ENCODE measurements around the gene PRDM1.

The PRDM1 gene

GRCh38 chr6:106094964-106095335 is 8.8 kb downstream of the PRDM1 start:
- TF ChIP-seq CTCF (IDR thresholded peaks at IDR 0.05; ENCODE audit: low read depth, low read length): no peak
- H3K27me3 ChIP-seq: no peaks in the 10 kb centered on the region
- DNase-seq: no peak
- H3K9me3 ChIP-seq: no peaks in the 10 kb centered on the region
- H3K36me3 ChIP-seq: no peaks in the 10 kb centered on the region
- H3K4me3 ChIP-seq (ENCODE audit: low read depth, low read length): no peak overlapping the region
- H3K4me1 ChIP-seq: no peaks in the 10 kb centered on the region

GRCh38 chr6:106097411-106098231 is 11.5 kb downstream of the PRDM1 start:
- no peaks in the 10 kb centered on the region for H3K27me3 ChIP-seq
- no peaks in the 10 kb centered on the region for H3K36me3 ChIP-seq
- H3K4me3 ChIP-seq (ENCODE audit: low read depth, low read length): no peak overlapping the region
- no peaks in the 10 kb centered on the region for H3K9me3 ChIP-seq
- no peak for TF ChIP-seq CTCF (IDR thresholded peaks at IDR 0.05; ENCODE audit: low read depth, low read length)
- H3K4me1 ChIP-seq: peaks cover 2% of the 10 kb centered on the region
- DNase-seq: no peak

GRCh38 chr6:106098383-106099234 is 12.5 kb downstream of the PRDM1 start:
- H3K36me3 ChIP-seq: no peaks in the 10 kb centered on the region
- DNase-seq: no peak

GRCh38 chr6:106099235-106099537 is 13.1 kb downstream of the PRDM1 start:
- Histone ChIP-seq H3K4me1 (peaks cover 14% of the 10 kb centered on the region), H3K36me3 (no peaks in the 10 kb centered on the region), H3K27me3 (no peaks in the 10 kb centered on the region; the same call in 1 of the 2 replicates), H3K4me3 (ENCODE audit: low read depth, low read length) (no peak overlapping the region), H3K9me3 (no peaks in the 10 kb centered on the region)
- no peak for DNase-seq
- no peak for TF ChIP-seq CTCF (IDR thresholded peaks at IDR 0.05; ENCODE audit: low read depth, low read length)

More at GRCh38 chr6:106098383-106099234, 12.5 kb downstream of the PRDM1 start:
- Histone ChIP-seq H3K4me3 (ENCODE audit: low read depth, low read length) (no peak overlapping the region), H3K27me3 (no peaks in the 10 kb centered on the region; the same call in 1 of the 2 replicates), H3K9me3 (no peaks in the 10 kb centered on the region), H3K4me1 (peaks cover 12% of the 10 kb centered on the region)
- TF ChIP-seq CTCF (IDR thresholded peaks at IDR 0.05; ENCODE audit: low read depth, low read length): no peak

GRCh38 chr6:106100755-106101154 is 14.6 kb downstream of the PRDM1 start:
- peaks cover 14% of the 10 kb centered on the region for H3K4me1 ChIP-seq
- no peaks in the 10 kb centered on the region; the same call in 1 of the 2 replicates for H3K36me3 ChIP-seq
- H3K4me3 ChIP-seq (ENCODE audit: low read depth, low read length): no peak overlapping the region
- no peak for DNase-seq
- H3K9me3 ChIP-seq: no peaks in the 10 kb centered on the region
- no peak for TF ChIP-seq CTCF (IDR thresholded peaks at IDR 0.05; ENCODE audit: low read depth, low read length)
- H3K27me3 ChIP-seq: no peaks in the 10 kb centered on the region; the same call in 1 of the 2 replicates

Measured in BE2C (cell line).